H9 (cell line): Measurements from ENCODE around the gene ARPC2. TPM values are rescaled to one million over a fixed set of nuclear protein-coding genes. Genes with fewer than 3 reads are reported as not detected.

Source experiments
- DNase-seq: peaks from one replicate; pipeline ENCODE4 v3.0.0-alpha.2; 2017
- H2AFZ ChIP-seq: one replicate; pipeline ENCODE4 v1.6.1; 2013; ENCODE audit warnings: mild to moderate bottlenecking, low read length, control low read depth, moderate library complexity
- H2AK5ac ChIP-seq: 2 replicates; pipeline ENCODE4 v1.6.1; 2013; ENCODE audit warnings: low read length, control low read depth, mixed read lengths; ENCODE audit not compliant: insufficient read length
- H2BK120ac ChIP-seq: one replicate; pipeline ENCODE4 v1.6.1; 2013; ENCODE audit warnings: low read depth, mild to moderate bottlenecking, low read length, control low read depth, inconsistent platforms; ENCODE audit not compliant: poor library complexity, severe bottlenecking
- H2BK12ac ChIP-seq: 2 replicates; pipeline ENCODE4 v1.6.1; 2013; ENCODE audit warnings: low read length, control low read depth, mixed read lengths, low read depth; ENCODE audit not compliant: insufficient read length
- H2BK15ac ChIP-seq: 2 replicates; pipeline ENCODE4 v1.6.1; 2013; ENCODE audit warnings: low read depth, low read length, control low read depth
- H2BK20ac ChIP-seq: one replicate; pipeline ENCODE4 v1.6.1; 2013; ENCODE audit warnings: low read depth, mild to moderate bottlenecking, low read length, control low read depth, inconsistent platforms; ENCODE audit not compliant: poor library complexity, severe bottlenecking
- H2BK5ac ChIP-seq: 2 replicates; pipeline ENCODE4 v1.6.1; 2013; ENCODE audit warnings: low read length, control low read depth, mixed read lengths; ENCODE audit not compliant: insufficient read length
- H3K14ac ChIP-seq: 2 replicates; pipeline ENCODE4 v1.6.1; 2013; ENCODE audit warnings: low read length, control low read depth; ENCODE audit not compliant: insufficient read depth
- H3K18ac ChIP-seq: 2 replicates; pipeline ENCODE4 v1.6.1; 2013; ENCODE audit warnings: low read depth, mild to moderate bottlenecking, mixed read lengths, low read length, control low read depth; ENCODE audit not compliant: insufficient read length
- H3K23ac ChIP-seq: 2 replicates; pipeline ENCODE4 v1.6.1; 2013; ENCODE audit warnings: low read length, control low read depth, mixed read lengths, low read depth; ENCODE audit not compliant: insufficient read length
- H3K23me2 ChIP-seq: 2 replicates; pipeline ENCODE4 v1.6.1; 2013; ENCODE audit warnings: low read depth, mild to moderate bottlenecking, mixed read lengths, low read length, control low read depth; ENCODE audit not compliant: insufficient read length, poor library complexity, severe bottlenecking
- H3K27ac ChIP-seq: 2 replicates; pipeline ENCODE4 v1.5.1; 2013; ENCODE audit warnings: low read length, control low read depth, mixed read lengths, low read depth; ENCODE audit not compliant: insufficient read length
- H3K27me3 ChIP-seq: 2 replicates; pipeline ENCODE4 v1.6.1; 2013; ENCODE audit warnings: low read length, control low read depth, inconsistent platforms; ENCODE audit not compliant: insufficient read depth
- H3K4ac ChIP-seq: 2 replicates; pipeline ENCODE4 v1.6.1; 2013; ENCODE audit warnings: low read depth, mild to moderate bottlenecking, control low read depth, inconsistent platforms, low read length, moderate library complexity
- H3K4me1 ChIP-seq: 2 replicates; pipeline ENCODE4 v1.6.1; 2013; ENCODE audit warnings: low read length, control low read depth, inconsistent platforms; ENCODE audit not compliant: insufficient read depth
- H3K4me2 ChIP-seq: 2 replicates; pipeline ENCODE4 v1.6.1; 2013; ENCODE audit warnings: low read length, control low read depth, mixed read lengths; ENCODE audit not compliant: insufficient read length, insufficient read depth
- H3K56ac ChIP-seq: 2 replicates; pipeline ENCODE4 v1.6.1; 2013; ENCODE audit warnings: low read depth, mild to moderate bottlenecking, mixed read lengths, low read length, control low read depth; ENCODE audit not compliant: insufficient read length
- H3K79me1 ChIP-seq: 2 replicates; pipeline ENCODE4 v1.6.1; 2013; ENCODE audit warnings: low read depth, mild to moderate bottlenecking, moderate library complexity, low read length, control low read depth, inconsistent platforms; ENCODE audit not compliant: insufficient read depth, poor library complexity, severe bottlenecking
- H3K79me2 ChIP-seq: 2 replicates; pipeline ENCODE4 v1.6.1; 2013; ENCODE audit warnings: low read length, control low read depth, inconsistent platforms; ENCODE audit not compliant: insufficient read depth
- H3K9ac ChIP-seq: 2 replicates; pipeline ENCODE4 v1.6.1; 2013; ENCODE audit warnings: low read length, control low read depth, mixed read lengths; ENCODE audit not compliant: insufficient read length; ENCODE audit errors: extremely low read depth
- H3K9me3 ChIP-seq: one replicate; pipeline ENCODE4 v1.6.1; 2013; ENCODE audit warnings: low read depth, low read length, inconsistent platforms; ENCODE audit not compliant: control insufficient read depth
- H3T11ph ChIP-seq: one replicate; pipeline ENCODE4 v1.6.1; 2013; ENCODE audit warnings: mild to moderate bottlenecking, low read length, control low read depth, inconsistent platforms
- H4K20me1 ChIP-seq: one replicate; pipeline ENCODE4 v1.6.1; 2013; ENCODE audit not compliant: control insufficient read depth, insufficient read length, insufficient read depth
- H4K5ac ChIP-seq: 2 replicates; pipeline ENCODE4 v1.6.1; 2013; ENCODE audit warnings: low read depth, mild to moderate bottlenecking, mixed read lengths, low read length, control low read depth; ENCODE audit not compliant: insufficient read length
- H4K8ac ChIP-seq: replicated peaks from 2 replicates; pipeline ENCODE4 v1.6.1; 2013; ENCODE audit warnings: low read length, control low read depth, mixed read lengths, low read depth; ENCODE audit not compliant: insufficient read length
- H4K91ac ChIP-seq: 2 replicates; pipeline ENCODE4 v1.6.1; 2013; ENCODE audit warnings: low read depth, mild to moderate bottlenecking, moderate library complexity, mixed read lengths, low read length, control low read depth; ENCODE audit not compliant: insufficient read length
- H3K27ac Mint-ChIP-seq, 3 experiments: 2 replicates in 2 of 3; 3 replicates in 1 of 3; pipeline ENCODE4 v1.8.0; 2020 to 2021; ENCODE audit warnings: mixed read lengths in 3 of 3, mild to moderate bottlenecking in 1 of 3, moderate library complexity in 1 of 3
- H3K27me3 Mint-ChIP-seq: 2 replicates; pipeline ENCODE4 v1.8.0; 2021; ENCODE audit warnings: low read depth, mild to moderate bottlenecking, moderate library complexity, mixed read lengths
- H3K36me3 Mint-ChIP-seq, 3 experiments: 2 replicates in 2 of 3; 3 replicates in 1 of 3; pipeline ENCODE4 v1.8.0; 2020 to 2021; ENCODE audit warnings: low read depth in 3 of 3, mixed read lengths in 3 of 3; ENCODE audit not compliant: insufficient read depth in 1 of 3
- H3K4me1 Mint-ChIP-seq, 2 experiments: 2 replicates each; pipeline ENCODE4 v1.8.0; 2020; ENCODE audit warnings: mixed read lengths in 2 of 2
- H3K4me3 Mint-ChIP-seq, 2 experiments: 2 replicates in 1 of 2; 3 replicates in 1 of 2; pipeline ENCODE4 v1.8.0; 2020 to 2021; ENCODE audit warnings: mild to moderate bottlenecking in 2 of 2, mixed read lengths in 2 of 2, moderate library complexity in 1 of 2
- H3K9me3 Mint-ChIP-seq, 2 experiments: 2 replicates in 1 of 2; 3 replicates in 1 of 2; pipeline ENCODE4 v1.8.0; 2020; ENCODE audit warnings: mild to moderate bottlenecking in 2 of 2, mixed read lengths in 2 of 2, moderate library complexity in 1 of 2
- CTCF ChIP-seq: fragments of 200-600 bp; sonication (generic); conservative IDR thresholded peaks from 3 replicates; pipeline ENCODE4 v1.8.0; 2021; ENCODE audit warnings: antibody characterized with exemption, mild to moderate bottlenecking
- WGBS: extraction: QIAGEN DNeasy Blood & Tissue Kit; methylation state at CpG from one replicate; pipeline ENCODE4 v1.1.7; 2013; ENCODE audit warnings: missing lambda C conversion rate, low lambda C conversion rate, mixed read lengths; ENCODE audit not compliant: insufficient read length; ENCODE audit errors: extremely low coverage; 5-methylcytosine and 5-hydroxymethylcytosine counted together
- total RNA-seq: library from RNA; stranded (reverse); gene quantifications from 2 replicates; pipeline ENCODE4 v1.2.1, GENCODE V29; 2021

ARPC2 gene
- total RNA-seq, 1 experiment from 2014 or later, result 197 TPM

- Histone ChIP-seq H2BK15ac (no peak overlapping the region), H3K23ac (no peak overlapping the region), H3K4me2 (no peak overlapping the region), H3K9ac (no peak overlapping the region), H3K18ac (no peak overlapping the region), H4K91ac (no peak overlapping the region), H2BK20ac (no peak overlapping the region), H2AFZ (no peak overlapping the region), H3K79me1 (no peaks in the 10 kb centered on the region), H3K14ac (no peak overlapping the region), H4K5ac (no peak overlapping the region), H2BK5ac (no peak overlapping the region), H2BK120ac (no peak overlapping the region), H4K20me1 (no peaks in the 10 kb centered on the region), H3K56ac (no peak overlapping the region), H3K27ac (no peak overlapping the region), H2AK5ac (no peak overlapping the region), H2BK12ac (no peak overlapping the region), H4K8ac (no peak overlapping the region), H3K4me1 (peaks cover 4% of the 10 kb centered on the region; the same call in 1 of the 2 replicates), H3K79me2 (no peaks in the 10 kb centered on the region), H3K23me2 (no peaks in the 10 kb centered on the region), H3K27me3 (no peaks in the 10 kb centered on the region), H3K4ac (no peak overlapping the region), H3T11ph (no peak overlapping the region), H3K9me3 (no peaks in the 10 kb centered on the region)
- Mint-ChIP-seq H3K4me1 (peaks cover 23 to 34% of the 10 kb centered on the region in 2 experiments), H3K36me3 (peaks cover 7 to 38% (median 31%) of the 10 kb centered on the region in 3 experiments), H3K9me3 (no peaks in the 10 kb centered on the region), H3K27me3 (no peaks in the 10 kb centered on the region), H3K4me3 (no peak overlapping the region), H3K27ac (peak overlapping the region in 2 of 3 experiments; percentile 57 to 73; a peak in 3 of 7 replicates)
- DNase-seq, result peak; percentile 85
- WGBS, result no CpG with 5 or more reads among the region's 8 CpGs
- TF ChIP-seq CTCF, result peak; percentile 82
Measured at GRCh38 chr2:218257390-218257981, 40.5 kb downstream of the ARPC2 start.
